HG02943 (cell line): ENCODE data around the gene NR1I3.
"Not testable (repeated sequence)": the region's sequence is repeated elsewhere in the genome, so short reads cannot be mapped to it uniquely, and the experiment has no call there.

Experiments used
- ATAC-seq: cut with Tn5 transposase; IDR thresholded peaks from one replicate; pipeline ENCODE4 v1.9.1; 2021; ENCODE audit warnings: mild to moderate bottlenecking, low read depth, moderate library complexity; ENCODE audit not compliant: unreplicated experiment

NR1I3 gene

GRCh38 chr1:161238039-161238473 lies at the start of gene NR1I3:
NR1I3 (minus strand) TSS chr1:161238203; CDS start chr1:161236565, 1,638 bp downstream.
- ATAC-seq = no peak

- ATAC-seq = no peak
Measured at GRCh38 chr1:161287482-161288054, 49.6 kb upstream of the NR1I3 start.

GRCh38 chr1:161285521-161285920 lies 47.5 kb upstream of the NR1I3 start:
- no peak for ATAC-seq

- ATAC-seq = no peak
Measured at GRCh38 chr1:161285113-161285512, 47.1 kb upstream of the NR1I3 start.

- ATAC-seq = no peak
Measured at GRCh38 chr1:161282991-161283390, 45.0 kb upstream of the NR1I3 start.

- no peak for ATAC-seq
Measured at GRCh38 chr1:161274874-161275273, 36.9 kb upstream of the NR1I3 start.

- no peak for ATAC-seq
Measured at GRCh38 chr1:161273402-161273801, 35.4 kb upstream of the NR1I3 start.

GRCh38 chr1:161267321-161267720 lies 29.3 kb upstream of the NR1I3 start:
- ATAC-seq = no peak

- ATAC-seq = no peak
Measured at GRCh38 chr1:161266836-161267235, 28.8 kb upstream of the NR1I3 start.

GRCh38 chr1:161266202-161266601 lies 28.2 kb upstream of the NR1I3 start:
- ATAC-seq = no peak

GRCh38 chr1:161265305-161265704 lies 27.3 kb upstream of the NR1I3 start:
- no peak for ATAC-seq

- ATAC-seq = no peak
Measured at GRCh38 chr1:161261261-161262235, 23.5 kb upstream of the NR1I3 start.

GRCh38 chr1:161260376-161261260 lies 22.6 kb upstream of the NR1I3 start:
- no peak for ATAC-seq

- ATAC-seq = no peak
Measured at GRCh38 chr1:161259765-161260164, 21.8 kb upstream of the NR1I3 start.

GRCh38 chr1:161259345-161259702 lies 21.3 kb upstream of the NR1I3 start:
- no peak for ATAC-seq

- ATAC-seq = no peak
Measured at GRCh38 chr1:161258439-161259344, 20.7 kb upstream of the NR1I3 start, which contains the start of gene PCP4L1. PCP4L1 (plus strand) TSS chr1:161258745; CDS start chr1:161258975, 230 bp downstream.

- ATAC-seq = not testable (repeated sequence)
Measured at GRCh38 chr1:161257109-161257508, 19.1 kb upstream of the NR1I3 start.

GRCh38 chr1:161255955-161256520 lies 18.0 kb upstream of the NR1I3 start:
- not testable (repeated sequence) for ATAC-seq

- ATAC-seq = not testable (repeated sequence)
Measured at GRCh38 chr1:161255302-161255701, 17.3 kb upstream of the NR1I3 start.
